HG02763 (cell line): ENCODE measurements around the gene GATAD2A.
"Not testable (repeated sequence)": the region's sequence is repeated elsewhere in the genome, so short reads cannot be mapped to it uniquely, and the experiment has no call there.

Experiments
- ATAC-seq: cut with Tn5 transposase; IDR thresholded peaks from one replicate; pipeline ENCODE4 v1.9.1; 2021; ENCODE audit warnings: mild to moderate bottlenecking, moderate library complexity; ENCODE audit not compliant: unreplicated experiment

GATAD2A gene

DNA sequence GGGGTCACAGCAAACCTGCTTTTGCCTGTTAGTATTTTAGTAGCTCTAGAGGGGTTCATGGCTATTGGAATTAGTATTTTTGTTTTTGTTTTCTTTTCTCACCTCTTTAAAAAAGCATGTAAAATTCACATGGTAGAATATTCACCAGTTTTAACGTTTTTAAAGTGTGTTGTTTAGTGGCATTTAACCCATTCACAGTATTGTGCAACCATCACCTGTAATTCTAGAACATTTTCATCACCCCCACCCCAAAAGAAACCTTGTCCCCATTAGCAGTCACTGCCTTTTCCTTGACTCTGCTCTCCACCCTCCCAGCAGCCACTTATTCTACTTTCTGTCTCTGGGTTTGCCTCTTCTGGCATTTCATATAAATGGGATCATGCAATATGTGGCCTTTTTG is 39.8 kb downstream of the GATAD2A start:
- ATAC-seq: no peak

DNA sequence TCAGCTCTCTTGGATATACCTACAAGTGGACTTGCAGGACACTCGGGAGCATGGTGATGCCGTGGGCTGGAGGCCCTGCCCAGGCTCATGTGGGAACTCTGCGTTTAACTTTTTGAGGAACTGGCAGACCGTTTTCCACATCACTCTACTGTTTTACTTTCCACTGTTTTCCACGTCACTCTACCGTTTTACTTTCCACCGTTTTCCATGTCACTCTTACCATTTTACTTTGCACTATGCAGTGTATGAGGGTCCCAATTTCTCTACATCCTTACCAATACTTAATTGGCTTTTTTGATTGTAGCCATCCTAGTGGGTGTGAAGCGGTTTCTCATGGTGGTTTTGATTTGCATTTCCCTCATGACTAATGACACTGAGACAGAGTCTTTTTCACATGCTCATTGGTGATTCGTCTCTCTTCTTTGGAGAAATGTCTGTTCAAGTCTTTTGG is 40.5 kb downstream of the GATAD2A start:
- ATAC-seq: no peak

DNA sequence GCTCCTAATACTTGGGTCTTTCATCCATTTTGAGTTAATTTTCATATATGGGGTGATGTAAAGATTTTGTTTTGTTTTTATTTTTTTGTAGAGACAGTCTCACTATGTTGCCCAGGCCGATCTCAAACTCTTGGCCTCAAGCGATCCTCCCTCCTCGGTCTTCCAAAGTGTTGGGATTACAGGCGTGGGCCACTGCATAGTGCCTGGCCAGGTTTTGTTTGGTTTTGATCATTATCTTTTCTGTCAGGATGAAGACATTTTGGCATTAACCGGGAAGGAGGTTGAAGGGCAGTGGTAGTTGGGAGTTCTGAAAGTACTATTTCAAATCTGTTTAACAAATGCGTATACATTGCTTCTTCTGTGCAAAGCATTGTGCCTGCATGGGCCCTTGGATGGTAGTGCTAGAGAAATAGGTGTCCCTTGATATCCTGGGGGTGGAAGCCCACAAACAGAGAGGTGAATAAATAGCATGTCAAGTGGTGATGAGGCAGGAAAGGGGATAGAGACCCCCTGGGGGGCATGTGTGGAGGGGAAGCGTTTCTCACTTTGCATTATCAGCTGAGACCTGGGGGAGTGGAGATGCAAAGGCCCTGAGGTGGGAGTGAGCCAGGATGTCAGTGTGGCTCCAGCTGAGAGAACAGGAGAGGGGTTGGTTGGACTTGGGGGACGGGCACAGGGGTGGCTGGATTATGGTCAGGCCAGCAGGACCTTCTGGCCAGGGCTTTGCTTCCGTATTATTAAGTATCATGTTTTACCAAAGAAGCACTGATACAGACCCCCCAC is 41.4 kb downstream of the GATAD2A start:
- no peak for ATAC-seq

DNA sequence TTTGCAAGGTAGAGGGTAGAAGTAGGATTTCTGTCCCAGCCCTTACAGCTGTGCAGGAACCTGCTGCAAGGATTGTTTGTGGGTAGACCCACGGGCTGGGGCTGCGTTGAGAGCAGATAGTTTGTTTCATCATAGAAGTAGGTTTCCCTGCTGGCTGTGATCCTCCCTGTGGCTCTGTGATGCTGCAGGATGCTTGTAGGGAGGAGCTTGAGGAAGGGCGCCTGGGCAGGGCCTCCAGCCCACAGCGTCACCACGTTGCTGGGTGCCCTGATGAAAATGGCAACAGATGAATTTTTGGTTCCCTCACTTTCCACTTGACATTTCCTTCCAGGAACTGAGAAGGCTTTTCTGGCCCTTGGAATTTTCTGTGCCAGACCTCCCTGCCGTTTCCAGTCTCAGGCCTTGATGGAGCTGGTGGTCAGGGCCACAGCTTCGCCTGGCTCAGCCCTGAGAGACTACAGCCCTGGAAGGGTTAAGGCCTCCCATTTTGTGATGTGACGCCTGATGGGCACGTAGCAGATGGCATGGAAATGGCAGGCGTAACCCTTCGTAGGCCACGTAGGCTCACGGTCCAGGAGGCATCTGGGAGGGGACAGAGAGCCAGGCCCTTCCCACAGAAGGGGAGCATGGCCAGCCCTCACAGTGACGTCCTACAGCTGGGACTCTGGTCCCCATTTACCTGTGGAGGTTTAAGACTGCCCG is 42.2 kb downstream of the GATAD2A start:
- no peak for ATAC-seq

DNA sequence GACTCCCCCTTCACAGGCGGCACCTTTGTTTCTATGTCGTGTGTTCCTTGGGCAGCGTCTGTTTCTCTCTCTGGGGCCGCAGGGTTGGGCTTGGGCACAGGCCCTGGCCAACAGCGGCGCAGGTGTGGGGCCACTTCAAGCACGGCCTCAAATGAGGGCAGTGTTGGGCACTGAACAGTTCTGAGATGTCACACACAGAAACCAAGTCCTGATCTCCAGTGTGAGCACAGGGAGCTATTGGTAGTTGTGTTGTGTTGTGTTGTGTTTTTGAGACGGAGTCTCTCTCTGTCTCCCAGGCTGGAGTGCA is 42.7 kb downstream of the GATAD2A start:
- no peak for ATAC-seq

DNA sequence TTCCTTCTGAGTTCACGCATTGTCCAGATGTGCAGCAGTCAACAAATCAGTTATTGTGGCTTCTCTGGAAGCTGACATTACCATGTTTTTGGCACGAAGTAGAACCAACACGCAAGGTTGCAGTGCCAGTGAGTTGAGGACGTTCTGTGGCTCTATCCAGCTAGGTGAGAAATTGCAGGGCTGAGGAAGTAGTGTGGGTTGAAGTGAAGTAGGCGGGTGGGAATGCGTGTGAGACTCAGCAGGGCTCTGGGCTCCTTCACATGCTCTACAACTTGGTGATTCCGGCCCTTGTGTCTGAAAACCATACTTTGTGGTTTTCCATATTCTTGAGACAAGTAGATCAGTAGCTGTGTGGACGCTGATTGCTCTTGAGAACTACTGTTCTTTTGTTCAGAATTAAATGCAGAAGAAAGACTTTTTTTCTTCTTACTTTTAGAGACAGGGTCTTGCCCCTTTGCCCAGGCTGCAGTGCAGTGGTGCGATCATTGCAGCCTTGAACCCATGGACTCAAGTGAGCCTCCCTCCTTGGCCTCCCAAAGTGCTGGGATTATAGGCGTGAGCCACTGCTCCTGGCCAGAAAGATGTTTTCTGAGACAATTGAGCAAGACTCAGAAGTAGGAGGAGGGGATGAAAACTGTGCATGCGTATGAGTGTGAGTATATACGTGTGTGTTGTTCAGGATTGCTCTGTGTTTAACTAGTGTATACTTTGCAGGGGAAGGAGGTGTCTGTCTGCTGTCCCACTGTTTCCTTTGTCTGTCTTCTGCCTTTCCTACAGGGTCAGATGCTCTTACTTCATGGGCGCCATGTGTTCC is 46.2 kb downstream of the GATAD2A start:
- no peak for ATAC-seq

DNA sequence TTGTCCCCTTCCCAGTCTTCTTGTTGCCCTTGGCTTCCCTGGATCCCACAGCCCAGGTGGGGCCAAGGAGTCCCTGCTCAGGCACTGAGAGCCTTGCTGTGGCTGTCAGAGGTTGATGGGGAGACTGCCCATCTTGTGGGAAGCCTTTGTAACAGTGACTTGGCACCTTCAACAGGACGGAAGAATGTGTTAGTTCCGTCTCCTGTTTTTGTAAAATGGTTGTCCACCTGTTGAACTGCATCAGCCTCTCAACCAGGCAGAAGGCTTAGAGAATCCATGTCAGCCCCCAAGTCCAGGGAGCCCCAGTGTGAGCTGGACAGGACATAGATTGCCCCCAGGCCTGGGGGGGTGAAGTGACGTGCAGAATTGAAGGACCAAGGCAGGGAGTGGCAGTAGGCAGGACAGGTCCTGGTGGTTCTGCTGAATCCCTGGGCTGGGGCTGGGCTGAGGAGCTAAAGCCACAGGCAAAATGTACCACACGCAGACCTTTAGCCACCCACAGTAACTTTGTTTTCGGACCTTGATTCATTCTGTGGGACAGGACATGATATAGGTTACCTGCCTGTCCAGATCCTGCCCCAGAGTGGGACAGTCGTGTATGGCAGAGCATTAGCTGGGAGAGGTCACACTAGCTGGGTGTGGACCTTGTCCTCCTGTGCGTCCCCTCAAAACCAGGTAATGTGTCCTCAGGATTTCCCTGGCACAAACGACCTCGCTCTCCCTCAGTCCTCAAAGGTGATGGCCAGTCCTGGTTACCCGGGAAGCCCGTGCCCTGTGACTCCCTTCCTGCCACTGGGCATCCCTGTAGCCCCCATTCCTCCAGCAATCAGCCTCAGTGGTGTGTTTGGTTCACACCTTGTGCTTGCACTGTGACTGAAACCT is 47.0 kb downstream of the GATAD2A start:
- no peak for ATAC-seq

DNA sequence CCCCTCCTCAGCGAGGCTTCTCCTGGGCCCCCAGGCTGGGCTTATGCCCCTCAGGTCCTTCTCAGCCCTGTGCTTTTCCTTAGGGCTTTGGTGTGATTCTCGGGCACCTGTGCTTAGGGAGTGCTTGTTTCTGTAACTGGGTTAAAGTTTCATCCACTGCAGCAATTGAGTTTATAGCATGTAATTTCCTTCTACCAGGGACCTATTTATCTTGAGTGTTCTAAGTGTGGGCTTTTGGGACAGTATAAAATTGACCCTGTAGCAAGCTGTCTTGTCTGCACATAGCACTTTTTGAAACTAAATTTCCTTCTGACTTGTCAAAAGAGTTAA is 47.6 kb downstream of the GATAD2A start:
- ATAC-seq: no peak

DNA sequence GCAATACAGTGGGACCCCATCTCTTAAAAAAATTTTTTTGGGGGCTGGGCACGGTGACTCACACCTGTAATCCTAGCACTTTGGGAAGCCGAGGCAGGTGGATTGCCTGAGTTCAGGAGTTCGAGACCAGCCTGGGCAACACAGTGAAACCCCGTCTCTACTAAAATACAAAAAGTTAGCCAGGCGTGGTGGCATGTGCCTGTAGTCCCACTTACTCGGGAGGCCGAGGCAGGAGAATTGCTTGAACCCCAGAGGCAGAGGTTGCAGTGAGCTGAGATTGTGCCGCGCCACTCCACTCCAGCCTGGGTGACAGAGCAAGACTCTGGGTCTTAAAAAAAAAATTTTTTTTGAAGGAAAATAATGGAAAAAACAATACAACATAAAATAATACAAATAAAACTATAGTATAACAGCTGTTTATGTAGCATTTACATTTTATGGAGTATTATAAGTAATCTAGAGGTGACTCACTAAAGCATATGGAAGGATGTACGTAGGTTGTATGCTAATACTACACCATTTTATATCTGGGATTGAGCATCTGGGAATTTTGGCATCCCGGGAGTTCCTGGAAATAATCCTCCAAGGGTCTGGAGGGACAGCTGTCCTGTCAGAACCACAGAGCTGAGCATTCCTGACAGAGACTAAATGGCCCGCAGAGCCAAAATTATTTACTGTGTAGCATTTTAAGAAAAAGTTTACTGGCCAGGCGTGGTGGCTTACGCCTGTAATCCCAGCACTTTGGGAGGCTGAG is 49.9 kb downstream of the GATAD2A start:
- ATAC-seq: not testable (repeated sequence)

DNA sequence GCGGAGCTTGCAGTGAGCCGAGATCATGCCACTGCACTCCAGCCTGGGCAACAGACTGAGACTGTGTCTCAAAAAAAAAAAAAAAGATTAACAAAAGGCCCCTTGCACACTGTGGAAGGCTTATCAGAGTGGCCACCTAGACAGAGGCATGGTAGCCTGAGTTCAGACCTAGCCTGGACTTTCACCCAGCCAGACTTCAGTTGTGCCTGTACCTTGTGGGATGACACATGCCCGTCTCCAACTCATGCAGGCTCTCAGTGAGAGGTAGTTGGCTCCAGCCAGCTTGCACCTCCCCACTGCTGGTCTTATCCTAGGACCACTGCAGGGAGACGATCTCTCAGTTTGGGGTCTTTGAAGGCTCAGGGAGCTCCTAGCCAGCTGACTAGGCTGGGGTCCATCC is 52.2 kb downstream of the GATAD2A start:
- ATAC-seq: no peak

DNA sequence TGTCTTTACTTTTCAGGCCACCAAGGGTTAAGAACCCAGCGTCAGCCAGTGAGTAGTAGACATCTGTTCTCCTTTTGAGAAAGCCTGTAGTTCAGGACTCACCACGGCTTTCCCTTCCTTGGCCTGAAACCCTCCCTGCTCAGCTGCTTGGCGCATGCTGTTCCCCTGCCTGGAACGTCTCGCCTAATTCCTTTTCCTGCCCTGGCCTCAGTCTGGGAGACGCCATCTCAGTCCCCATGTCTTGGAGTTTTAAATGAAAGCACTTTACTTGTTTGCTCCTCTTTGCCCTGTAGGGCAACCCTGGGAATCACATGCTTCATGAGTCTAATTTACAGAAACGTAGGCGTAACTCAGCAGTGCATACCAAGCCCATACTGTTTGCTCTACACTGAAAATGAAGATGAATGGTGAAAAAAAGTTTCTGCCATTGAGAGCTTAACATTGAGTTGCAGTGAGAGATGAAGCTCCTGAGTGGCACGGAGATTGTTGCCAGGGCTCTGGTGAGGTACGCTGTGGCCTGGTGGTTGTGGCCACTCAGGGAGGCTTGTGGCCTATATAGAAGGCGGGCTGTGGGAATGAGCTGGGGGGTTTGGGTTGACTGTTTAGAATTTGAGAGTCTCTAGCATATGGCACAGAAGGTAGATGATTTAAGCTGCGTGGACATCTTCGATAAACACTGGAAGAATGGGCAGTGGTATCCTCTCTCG is 52.8 kb downstream of the GATAD2A start:
- ATAC-seq: no peak

DNA sequence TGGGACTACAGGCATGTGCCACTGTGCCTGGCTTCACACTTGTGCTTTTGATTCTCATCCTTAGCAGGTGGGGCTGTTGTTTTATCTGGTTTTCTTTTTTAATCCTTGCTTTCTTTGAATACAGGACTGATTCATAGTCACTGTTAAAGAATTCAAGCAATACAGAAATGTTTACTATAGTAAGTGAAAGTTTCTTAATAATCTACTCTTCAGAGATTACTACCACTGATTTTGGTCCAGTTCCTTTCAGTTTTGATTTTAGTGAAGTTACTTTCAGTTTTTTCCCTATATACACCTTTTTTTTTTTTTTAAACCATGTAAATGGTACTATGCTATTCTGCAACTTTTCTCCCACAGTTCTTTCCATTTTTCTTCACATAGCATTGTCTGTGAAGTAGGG is 53.6 kb downstream of the GATAD2A start:
- ATAC-seq: no peak

DNA sequence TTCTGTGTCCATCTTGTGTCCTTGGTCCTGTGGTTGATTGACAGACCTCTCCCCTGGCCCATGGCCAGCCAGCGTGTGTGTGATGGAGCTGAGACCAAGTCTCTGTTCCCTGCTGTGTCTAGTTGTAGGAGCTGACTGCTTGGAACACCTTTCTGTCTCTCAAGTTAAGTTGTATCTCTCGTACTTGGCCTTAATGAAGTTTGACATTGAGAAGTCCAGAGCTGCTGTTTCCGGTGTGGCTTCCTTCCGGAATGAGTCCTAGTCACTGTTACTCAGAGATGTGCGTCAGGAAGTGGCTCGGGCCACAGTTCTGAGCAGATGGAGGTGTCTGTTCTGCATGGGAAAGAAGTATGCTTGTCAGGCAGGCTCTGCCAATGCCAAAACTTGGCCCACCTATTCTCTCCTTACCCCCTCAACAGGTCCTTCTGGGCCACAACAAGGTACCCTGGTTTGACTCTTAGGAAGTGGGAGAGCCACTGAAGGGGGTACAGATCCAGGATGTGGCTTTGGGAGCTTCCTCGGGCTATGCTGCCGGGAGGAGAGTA is 54.3 kb downstream of the GATAD2A start:
- ATAC-seq: no peak

DNA sequence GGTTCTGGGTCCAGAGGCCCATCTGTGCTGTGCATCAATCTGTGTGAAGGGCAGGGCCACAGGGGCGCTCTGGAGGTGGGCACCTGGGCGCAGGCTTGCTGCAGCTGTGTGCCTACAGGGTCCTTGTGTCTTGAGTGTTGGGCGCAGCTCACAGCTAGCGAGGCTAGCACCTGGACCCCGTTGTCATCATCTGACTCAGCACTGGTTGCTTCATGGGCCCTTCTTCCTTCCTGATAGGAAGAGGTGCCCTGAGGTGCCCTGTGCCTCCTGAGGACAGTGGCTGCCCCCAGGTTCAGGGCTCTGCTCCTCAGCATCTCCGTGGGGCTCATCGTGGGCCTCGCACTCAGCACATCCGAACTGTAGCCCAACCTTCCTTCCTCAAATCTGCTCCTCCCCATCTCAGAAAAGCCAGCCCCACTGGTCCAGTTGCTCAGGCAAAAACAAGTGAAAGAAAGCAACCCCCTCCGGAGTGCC is 54.8 kb downstream of the GATAD2A start:
- ATAC-seq: no peak

DNA sequence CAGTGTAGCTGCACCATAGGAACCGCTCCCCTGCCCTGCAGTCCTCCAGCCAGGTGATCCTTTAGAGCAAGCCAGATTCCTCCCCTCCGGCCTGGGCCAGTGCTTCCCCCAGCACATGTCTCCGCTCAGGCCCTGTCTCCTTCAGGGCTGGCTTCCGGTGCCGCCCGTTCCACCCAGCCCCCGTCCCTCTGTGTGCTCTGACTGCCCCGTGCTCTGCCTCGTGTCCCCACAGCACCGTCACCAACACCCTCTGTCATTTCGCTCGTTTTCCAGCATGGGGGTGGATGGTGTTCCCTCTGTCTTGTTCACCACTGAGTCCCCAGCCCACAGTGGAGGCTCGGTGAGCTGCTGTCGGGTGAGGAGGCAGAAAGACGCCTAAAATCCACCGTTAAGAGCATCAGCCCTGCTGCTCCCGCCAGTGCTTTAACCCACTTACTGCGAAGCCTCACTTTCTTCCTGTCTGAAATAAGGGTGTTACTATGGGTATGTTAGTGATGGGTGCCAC is 55.3 kb downstream of the GATAD2A start:
- no peak for ATAC-seq

DNA sequence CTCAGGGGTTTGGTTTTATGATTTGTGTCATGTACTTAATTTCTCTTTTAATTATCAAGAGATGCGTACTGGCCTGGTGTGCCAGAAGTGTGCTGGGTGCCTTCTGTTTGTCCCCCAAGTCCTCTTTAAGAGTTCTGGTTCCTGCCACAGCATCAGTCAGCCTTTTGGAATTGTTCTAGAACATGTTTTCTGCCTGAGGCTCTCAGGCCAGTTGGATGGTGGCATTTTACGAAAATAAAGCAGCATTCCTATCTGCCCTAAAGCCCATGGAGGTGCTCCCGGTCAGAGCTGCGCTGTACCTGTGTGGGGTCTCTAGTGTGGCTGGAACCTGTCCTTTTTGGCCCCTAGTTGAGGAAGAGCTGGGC is 55.8 kb downstream of the GATAD2A start:
- ATAC-seq: no peak

DNA sequence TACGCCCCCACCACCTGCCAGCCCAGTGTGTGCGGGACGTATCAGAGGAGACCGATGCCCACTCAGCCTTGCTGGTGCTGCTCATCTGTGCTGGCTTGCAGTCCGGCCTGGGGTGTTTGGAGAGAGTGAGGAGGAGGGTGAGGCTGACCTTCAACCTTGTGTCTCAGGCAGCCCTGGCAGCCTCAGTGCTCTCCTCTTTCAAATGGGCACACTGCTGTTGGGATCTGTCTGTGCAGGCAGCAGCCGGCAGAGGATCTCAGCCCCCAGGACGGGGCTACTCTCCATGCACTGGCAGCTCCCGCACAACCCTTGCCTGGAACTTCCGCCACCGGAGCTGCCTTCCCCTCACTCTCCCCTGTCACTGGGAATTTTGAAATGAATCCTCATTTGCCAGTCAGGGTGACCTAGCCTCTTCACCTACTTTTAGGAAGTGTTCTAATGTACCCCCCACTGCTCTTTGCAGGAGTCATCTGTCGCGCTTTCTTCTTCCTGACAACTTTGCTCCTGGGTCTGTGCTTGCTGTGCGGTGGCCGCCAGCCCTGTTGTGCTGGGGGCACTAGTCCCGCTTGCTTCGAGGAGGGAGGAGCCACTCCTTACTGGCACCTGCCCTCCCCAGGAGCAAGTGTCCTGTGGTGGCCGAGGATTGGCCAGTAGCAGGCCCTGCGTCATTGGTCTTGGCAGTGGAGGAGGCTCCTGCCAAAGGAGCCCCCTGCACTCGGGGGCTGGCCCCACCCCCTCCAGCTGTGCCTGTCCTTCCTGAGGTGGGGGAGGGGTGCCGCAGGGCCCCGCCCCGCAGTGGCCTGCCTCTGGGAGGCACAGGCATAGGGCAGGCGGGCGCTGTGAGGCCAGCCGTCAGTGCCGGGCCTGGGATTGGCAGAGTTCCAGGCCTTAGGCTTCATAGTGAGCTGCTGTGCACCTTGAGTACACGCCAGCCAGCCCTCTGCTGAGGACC is 56.5 kb downstream of the GATAD2A start:
- ATAC-seq: no peak
